GM13976 (cell line): ENCODE data around the gene COL4A1.
A peak's percentile ranks its signal among the peaks of the same experiment; 100 is the strongest.

Source experiments
- DNase-seq: peaks from one replicate; pipeline ENCODE4 v3.0.0; 2012; ENCODE audit warnings: low spot score
- in situ Hi-C: fragments of 300-500 bp; cut with MboI; formaldehyde crosslinking; loops from one replicate; pipeline ENCODE4 v1.12.0; 2022; ENCODE audit warnings: low sequenced_read_pairs, mixed read lengths, inconsistent platforms; ENCODE audit not compliant: unreplicated experiment
- TF ChIP-seq, protein P1 (sequence below): IDR thresholded peaks from 2 replicates; pipeline ENCODE4 v1.5.1; 2012; ENCODE audit warnings: borderline replicate concordance, mild to moderate bottlenecking; ENCODE audit not compliant: insufficient read depth; ENCODE audit errors: extremely low read depth, missing control alignments, control extremely low read depth

Gene COL4A1

DNA sequence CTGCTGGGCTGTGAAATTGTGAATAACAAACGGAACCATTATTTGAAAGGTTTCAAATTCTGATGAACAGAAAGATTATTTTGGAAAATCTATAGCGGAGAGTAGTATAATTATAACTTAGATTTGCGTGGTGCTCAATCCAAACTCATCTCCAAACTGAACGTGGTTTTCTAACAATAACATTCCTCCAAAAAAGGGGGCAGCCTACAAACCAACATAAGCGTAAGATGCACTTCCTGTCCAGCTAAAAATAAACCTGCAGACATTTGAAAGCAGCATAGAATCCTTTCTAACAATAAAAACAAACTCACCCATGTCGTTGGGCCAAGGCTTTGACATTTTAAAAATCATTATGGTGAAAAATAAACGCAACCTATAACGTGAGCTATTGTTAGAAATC, 178.4 kb downstream of the COL4A1 start:
- no peak for DNase-seq
- in situ Hi-C loops: no loop called here
- TF ChIP-seq, protein P1, sequence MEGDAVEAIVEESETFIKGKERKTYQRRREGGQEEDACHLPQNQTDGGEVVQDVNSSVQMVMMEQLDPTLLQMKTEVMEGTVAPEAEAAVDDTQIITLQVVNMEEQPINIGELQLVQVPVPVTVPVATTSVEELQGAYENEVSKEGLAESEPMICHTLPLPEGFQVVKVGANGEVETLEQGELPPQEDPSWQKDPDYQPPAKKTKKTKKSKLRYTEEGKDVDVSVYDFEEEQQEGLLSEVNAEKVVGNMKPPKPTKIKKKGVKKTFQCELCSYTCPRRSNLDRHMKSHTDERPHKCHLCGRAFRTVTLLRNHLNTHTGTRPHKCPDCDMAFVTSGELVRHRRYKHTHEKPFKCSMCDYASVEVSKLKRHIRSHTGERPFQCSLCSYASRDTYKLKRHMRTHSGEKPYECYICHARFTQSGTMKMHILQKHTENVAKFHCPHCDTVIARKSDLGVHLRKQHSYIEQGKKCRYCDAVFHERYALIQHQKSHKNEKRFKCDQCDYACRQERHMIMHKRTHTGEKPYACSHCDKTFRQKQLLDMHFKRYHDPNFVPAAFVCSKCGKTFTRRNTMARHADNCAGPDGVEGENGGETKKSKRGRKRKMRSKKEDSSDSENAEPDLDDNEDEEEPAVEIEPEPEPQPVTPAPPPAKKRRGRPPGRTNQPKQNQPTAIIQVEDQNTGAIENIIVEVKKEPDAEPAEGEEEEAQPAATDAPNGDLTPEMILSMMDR: no peak

DNA sequence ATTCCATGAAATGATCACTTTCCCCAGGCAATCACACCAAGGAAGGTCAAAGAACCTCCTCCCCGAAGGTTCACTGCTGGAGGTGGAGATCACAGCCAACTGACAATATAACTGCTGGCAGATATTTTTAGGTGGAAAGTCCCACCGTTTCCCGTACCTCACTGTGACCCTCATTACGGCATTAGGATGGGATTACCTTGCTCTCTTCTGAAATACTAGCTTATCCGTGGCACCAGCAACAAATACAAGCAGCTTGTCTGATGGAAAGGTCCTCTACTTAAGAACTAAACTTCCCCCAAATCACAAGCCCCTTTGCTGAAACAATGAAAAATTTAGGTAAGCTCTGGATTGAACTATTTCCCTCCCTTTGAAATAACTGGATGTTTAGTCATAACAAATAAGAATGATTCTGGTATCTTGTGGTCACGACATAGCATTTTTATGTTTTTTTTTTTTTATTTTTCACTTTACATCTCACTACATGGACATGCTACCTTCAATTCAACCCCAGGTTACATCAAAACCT, 178.9 kb downstream of the COL4A1 start:
- DNase-seq: no peak
- in situ Hi-C loops: no loop called here
- TF ChIP-seq, protein P1: no peak

DNA sequence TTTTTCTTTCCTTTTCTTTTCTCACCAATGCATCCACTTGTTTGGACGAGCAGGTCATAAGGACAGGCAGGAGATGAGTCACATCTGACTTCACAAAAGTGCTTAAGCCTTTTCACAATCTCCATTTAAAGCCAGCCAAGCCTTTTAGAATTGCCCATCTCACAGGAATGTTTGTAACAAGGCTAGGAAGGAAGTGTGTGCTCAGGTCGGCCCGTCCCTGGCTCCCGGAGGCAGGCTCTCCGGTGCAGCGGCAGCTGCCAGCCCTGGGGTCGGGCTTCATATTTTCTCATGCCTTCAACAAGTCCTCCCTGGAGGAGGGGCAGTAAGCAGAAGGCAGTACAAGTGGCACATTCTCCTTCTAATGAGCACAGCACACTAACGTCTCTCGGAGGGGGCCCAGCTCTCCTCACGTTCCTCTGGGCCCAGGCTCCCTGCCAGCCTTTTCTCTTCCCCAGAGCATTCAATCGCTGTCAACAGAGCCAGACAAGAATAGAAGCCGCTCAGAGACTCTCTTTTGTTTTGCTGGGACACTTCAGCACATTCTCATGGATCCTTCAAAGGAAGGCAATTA, 180.5 kb downstream of the COL4A1 start:
- DNase-seq: no peak
- TF ChIP-seq, protein P1: no peak
- in situ Hi-C loops: no loop called here

DNA sequence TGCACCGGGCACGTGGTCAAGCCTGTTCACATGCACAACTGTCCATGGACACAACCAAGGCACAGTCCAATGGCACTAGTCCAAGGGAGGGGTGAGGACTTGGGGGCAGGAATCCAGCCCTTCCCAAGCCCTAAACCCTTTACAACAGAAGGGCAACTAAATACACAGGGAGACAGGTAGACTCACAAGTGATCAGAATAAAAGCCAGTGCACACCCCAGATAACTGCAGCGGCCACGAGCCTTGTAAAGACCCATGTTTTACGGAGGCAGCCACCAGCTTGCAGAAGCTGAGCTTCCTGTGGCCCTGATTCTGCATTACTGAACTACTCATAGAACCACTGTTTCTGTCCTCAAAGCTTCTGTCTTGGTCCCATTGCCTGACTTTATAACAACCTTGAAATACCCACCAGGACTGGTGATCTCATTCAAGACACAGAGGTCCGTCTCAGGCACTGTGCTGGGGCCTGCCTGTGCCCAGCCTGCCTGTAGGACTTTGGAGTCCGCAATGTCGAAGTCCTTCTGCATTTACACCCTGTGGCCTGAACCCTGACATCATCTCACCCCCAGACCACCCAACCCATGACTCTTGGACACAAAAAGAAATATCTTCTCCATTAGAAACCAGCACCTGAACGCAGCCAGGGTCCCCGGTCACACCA, 181.2 kb downstream of the COL4A1 start:
- in situ Hi-C loops: no loop called here
- peak; percentile 8 for DNase-seq

DNA sequence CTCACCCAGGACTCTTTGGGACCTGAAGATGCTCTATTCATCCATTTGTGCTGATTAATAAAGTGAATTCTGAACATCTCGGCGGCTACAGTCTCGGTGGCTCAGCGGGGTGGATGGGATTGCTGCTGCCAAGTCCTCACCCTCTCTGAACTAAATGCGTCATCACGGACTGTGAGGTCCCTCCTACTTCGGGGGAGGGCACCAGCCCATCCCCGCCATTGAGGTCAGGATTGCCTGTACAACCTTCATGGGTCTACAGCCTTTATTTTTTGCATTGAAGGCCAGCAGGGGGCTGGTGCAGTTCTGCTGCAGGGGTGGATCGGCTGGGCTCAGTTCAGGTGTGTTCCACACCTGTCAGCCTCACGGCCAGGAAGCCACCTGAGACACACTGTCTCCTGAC, 181.8 kb downstream of the COL4A1 start:
- in situ Hi-C loops: no loop called here
- no peak for DNase-seq
- TF ChIP-seq, protein P1: no peak

More for the DNA sequence above, 181.2 kb downstream of the COL4A1 start:
- TF ChIP-seq, protein P1: no peak

DNA sequence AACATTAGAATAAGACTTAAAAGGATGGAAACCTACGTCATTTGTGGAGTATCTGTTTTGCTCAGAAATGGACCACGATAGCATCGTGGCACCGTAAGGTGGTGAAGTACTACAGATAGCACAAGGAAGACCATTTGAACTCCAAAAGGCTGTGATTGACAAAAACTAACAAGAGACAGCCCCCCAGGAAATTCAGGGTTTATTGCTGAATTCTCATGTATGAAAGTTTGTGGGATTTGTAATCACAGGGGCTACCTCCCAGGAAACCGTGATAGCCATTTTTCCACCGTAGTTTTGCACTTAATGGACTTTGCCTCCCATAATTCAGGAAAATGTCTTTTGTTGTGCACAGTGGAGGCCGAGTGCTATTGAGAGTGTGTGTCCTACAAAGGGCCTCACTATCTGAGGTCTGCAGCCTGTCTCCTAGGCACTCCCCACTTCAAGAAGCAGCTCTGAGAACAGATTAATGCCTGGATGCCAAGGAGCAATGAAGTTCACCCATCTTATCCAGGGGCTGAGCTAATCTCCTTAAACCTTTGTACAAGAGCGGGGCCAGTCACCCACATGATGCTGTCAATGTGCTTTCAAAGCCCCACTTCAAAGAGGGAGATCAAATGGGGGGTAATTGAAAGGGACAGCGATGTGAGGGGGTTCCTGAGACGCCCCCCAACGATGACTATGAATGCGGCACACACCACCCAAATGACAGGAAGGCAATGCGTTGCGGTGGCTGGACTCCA, 182.6 kb downstream of the COL4A1 start:
- TF ChIP-seq, protein P1: no peak
- no peak for DNase-seq
- in situ Hi-C loops: loop anchor here (25.0 kb wide), 1 partner anchor 1162 kb away; no protein-coding TSS in a partner anchor
